Left forelimb (tissue), 1 donor: ENCODE data around the gene YAF2.

Experiments used
- DNase-seq: peaks from one replicate; pipeline ENCODE4 v3.0.0-alpha.2; 2018; ENCODE audit warnings: low spot score

YAF2 gene

GRCh38 chr12:42238240-42239140 lies at the start of gene YAF2:
Gene YAF2 (minus strand): TSS chr12:42238248. CDS start chr12:42238180, 68 bp downstream.
- DNase-seq = peak; percentile 92

GRCh38 chr12:42286741-42287140 lies 48.7 kb upstream of the YAF2 start:
- no peak for DNase-seq

GRCh38 chr12:42285431-42285830 lies 47.4 kb upstream of the YAF2 start:
- no peak for DNase-seq

- no peak for DNase-seq
Observed at GRCh38 chr12:42284876-42285275, 46.8 kb upstream of the YAF2 start.

DNA sequence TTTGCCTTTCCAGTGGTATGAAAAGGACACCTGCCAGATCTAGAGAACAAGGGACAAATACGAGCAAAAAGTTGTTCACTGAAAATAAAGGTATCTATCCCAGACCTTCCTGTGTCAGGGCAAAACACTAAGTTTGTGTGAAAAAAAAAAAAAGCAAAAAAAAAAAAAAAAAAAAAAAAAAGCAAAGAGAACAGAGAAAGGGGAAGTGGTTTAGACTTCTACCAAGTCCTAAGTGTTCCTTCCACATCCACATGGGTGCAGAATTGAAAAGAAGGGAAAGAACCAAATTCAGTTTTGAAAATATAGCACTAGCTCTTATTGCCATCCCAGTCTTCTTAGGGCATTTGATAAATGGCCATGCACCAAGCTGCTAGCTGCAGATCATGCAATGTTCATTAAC lies 46.1 kb upstream of the YAF2 start:
- DNase-seq = no peak

GRCh38 chr12:42283739-42284138 lies 45.7 kb upstream of the YAF2 start:
- no peak for DNase-seq

GRCh38 chr12:42282294-42282693 lies 44.2 kb upstream of the YAF2 start:
- DNase-seq = no peak

GRCh38 chr12:42281844-42282243 lies 43.8 kb upstream of the YAF2 start:
- no peak for DNase-seq

DNA sequence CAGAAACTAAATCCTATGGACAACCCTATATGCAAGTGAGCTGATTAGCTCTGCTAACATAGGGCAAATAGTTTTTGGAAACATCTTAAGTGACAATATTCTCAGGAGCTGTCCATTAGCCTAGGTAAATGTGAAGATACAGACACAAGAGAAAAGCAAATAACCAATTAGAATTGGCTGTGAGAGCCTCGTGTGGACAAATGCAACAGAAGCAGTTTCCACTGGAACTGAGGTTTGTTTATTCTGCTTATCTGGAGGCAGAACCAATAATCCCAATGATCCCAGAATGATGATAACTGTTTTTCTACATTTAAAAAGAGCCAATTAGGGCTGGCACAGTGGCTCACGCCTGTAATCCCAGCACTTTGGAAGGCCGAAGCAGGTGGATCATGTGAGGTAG lies 43.2 kb upstream of the YAF2 start:
- no peak for DNase-seq

DNA sequence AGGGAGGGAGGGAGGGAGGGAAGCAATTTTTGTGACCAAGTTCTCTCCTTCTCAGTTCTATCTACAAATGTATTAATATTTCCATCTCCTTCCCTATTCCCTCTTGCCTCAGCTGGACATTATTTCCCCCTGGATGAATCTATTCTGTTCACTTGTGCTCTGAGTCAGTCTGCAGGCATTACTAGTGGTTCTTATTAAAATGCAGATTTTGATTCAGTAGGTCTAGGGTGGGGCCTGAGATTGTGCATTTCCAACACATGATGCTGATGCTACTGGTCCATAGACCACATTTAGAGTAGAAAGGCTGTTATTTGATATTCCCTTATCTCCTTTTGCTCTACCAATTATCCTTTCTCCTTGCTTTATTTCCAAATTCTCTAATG lies 40.1 kb upstream of the YAF2 start:
- DNase-seq = no peak

GRCh38 chr12:42277396-42278127 lies 39.5 kb upstream of the YAF2 start:
- DNase-seq = no peak

DNA sequence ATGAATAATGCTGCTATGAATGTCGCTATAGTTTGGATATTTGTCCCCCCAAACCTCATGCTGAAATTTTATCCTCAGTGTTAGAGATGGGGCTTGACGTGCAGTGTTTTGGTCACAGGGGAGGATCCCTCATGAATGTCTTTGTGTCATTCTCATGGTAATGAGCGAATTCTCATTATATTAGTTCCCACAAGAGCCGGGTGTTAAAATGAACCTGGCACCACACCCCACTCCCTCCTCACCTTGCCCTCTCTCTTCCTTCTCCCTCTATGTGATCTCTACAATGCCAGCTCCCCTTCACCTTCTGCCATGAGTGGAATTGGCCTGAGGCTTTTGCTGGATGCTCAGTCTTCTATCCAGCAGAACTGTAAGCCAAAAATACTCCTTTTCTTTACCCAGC lies 37.5 kb upstream of the YAF2 start:
- DNase-seq = no peak

DNA sequence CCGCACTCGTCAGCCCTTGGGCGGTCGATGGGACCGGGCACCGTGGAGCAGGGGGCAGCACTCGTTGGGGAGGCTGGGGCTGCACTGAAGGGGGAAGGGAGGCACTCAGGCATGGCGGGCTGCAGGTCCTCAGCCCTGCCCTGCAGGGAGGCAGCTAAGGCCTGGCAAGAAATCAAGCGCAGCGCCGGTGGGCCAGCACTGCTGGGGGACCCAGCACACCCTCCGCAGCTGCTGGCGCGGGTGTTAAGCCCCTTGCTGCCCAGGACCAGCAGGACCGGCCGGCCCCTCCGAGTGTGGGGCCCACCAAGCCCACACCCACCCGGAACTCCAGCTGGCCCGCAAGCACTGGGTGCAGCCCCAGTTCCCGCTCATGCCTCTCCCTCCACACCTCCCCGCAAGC lies 35.7 kb upstream of the YAF2 start:
- DNase-seq = no peak

DNA sequence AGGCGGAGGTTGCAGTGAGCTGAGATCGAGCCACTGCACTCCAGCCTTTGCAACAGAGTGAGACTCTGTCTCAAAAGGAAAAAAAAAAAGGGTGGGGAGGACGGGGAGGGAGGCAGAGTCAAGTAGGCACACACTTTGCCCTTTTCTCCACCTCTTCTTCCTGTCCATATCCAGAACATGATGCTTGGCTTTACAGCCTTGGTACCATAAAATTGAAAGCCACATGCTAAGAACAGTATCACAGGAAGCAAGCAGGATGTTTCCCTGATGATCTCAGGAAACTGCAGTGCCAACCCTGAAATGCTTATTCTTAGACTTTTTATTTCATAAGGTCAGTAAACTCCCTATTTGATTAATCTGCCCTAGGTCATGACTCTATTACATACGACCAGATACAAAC lies 32.5 kb upstream of the YAF2 start:
- DNase-seq = no peak

GRCh38 chr12:42267413-42268190 lies 29.6 kb upstream of the YAF2 start:
- no peak for DNase-seq

- DNase-seq = no peak
Observed at GRCh38 chr12:42266579-42267230, 28.7 kb upstream of the YAF2 start.

DNA sequence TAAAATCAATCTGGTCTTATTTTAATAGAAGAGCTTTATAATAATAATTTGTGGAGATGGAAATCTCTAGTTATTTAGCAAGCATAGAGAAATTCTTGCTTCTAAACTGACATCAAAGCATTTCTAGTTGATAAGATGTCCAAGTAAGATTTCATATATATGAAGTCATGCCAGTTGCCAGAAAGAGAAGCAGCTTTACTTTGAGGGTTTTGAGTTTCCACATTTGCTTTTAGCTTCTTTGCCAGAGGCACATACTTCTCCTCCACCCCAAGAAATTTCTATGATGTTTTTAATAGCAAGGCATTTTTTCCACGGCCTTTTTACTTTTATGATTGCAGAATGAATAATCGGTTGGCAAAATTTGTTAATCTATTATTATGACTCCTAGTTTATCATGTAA lies 24.2 kb upstream of the YAF2 start:
- no peak for DNase-seq

GRCh38 chr12:42261708-42262107 lies 23.7 kb upstream of the YAF2 start:
- DNase-seq = no peak

- no peak for DNase-seq
Observed at GRCh38 chr12:42260518-42260917, 22.5 kb upstream of the YAF2 start.

DNA sequence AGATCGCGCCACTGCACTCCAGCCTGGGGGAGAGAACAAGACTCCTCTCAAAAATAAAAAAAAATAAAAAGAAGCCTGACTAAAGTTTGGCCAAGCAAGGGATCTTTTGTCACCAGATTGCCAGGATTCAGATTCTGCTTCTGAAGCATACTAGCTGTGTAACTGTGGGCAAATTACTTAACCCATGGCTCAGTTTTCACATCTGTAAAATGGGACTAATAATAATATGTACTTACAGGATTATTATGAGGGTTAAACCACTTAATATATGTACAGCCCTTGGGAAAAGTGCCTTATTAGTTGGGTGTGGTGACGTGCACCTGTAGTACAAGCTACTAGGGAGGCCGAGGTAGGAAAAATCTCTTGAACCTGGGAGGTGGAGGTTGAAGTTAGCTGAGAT lies 21.7 kb upstream of the YAF2 start:
- DNase-seq = no peak

DNA sequence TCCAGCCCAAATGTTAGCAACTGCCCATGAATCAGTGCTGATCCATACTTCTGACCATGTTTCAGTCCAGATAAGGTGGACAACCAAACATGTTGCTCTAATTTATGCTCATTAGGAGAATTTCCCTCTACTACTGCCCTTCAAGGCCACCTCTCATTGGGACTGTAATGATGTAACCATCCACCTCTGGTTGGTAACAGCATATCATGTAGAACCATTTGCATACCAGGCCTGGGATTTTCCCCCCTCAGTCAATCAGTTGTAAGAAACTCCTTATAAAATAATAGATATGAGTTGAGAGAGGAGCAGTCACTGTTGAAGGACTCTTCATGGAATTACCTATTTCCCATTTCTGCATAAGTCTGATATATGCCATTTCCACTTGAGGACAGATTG lies 17.8 kb upstream of the YAF2 start:
- no peak for DNase-seq

DNA sequence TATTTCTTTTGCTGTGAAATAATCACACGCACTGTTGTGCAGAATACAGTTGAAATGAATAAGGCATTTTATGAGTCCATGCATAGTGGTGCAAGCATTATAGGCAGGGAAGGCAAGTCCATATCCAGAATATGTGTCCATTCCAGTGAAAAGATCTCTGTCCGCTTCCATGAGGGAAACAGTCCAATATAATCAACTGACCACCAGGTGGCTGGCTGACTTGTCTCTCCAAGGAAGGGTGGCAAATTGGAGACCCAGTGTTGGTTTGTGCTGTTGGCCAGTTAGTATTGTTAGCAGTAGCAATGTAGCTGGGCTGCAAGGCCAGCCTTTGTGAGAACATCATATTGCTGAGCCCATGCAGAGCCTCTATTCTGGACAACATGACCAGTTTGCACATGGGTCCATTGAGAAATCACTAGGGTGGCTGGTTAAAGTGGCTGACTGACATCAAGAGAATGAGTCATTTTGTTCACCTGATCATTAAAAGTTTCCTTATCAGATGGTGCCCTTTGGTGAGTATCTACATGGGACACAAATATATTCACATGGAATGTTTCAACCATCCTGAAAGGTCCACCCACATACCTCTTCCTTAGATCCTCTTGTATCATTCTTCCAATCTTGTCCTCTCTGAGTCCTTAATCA lies 17.3 kb upstream of the YAF2 start:
- no peak for DNase-seq
